A673 (cell line): ENCODE measurements around the gene SLAMF8. TPM values are rescaled to one million over a fixed set of nuclear protein-coding genes. Genes with fewer than 3 reads are reported as not detected.

ENCODE experiments used
- BruUV-seq: library from RNA; stranded (reverse); fragments of 400-500 nt; replicated peaks from 2 replicates; lab custom pipeline; 2021; lab: Mats Ljungman, UMichigan
- CTCF ChIA-PET: fragments of 300-600 bp; sonication (Branson Sonifier 250); formaldehyde crosslinking; loops from one replicate; lab custom pipeline; 2022; ENCODE audit warnings: antibody characterized with exemption; lab: Charles Lee
- POLR2A ChIA-PET: fragments of 300-600 bp; sonication (Branson Sonifier 250); formaldehyde crosslinking; loops from one replicate; lab custom pipeline; 2022; ENCODE audit warnings: antibody characterized with exemption; ENCODE audit not compliant: low non-redundant PET; lab: Charles Lee
- DNase-seq: peaks from one replicate; pipeline ENCODE4 v3.0.0-alpha.2; 2015; ENCODE audit warnings: low spot score
- H3K27ac ChIP-seq: fragments of 200-600 bp; sonication (generic); 2 replicates; pipeline ENCODE4 v1.5.1; 2016; ENCODE audit warnings: mixed run types, low read depth, mild to moderate bottlenecking, mixed read lengths, antibody characterized with exemption, low read length; ENCODE audit not compliant: poor library complexity, severe bottlenecking
- H3K27me3 ChIP-seq: fragments of 200-600 bp; sonication (generic); replicated peaks from 2 replicates; pipeline ENCODE4 v1.6.1; 2017; ENCODE audit warnings: mixed run types, low read depth, mild to moderate bottlenecking, mixed read lengths, antibody characterized with exemption, low read length; ENCODE audit not compliant: insufficient read depth, poor library complexity
- H3K36me3 ChIP-seq: fragments of 200-600 bp; sonication (generic); 2 replicates; pipeline ENCODE4 v1.6.1; 2016; ENCODE audit warnings: mixed run types, mild to moderate bottlenecking, mixed read lengths, antibody characterized with exemption, low read length; ENCODE audit not compliant: insufficient read depth, poor library complexity, severe bottlenecking
- H3K4me1 ChIP-seq: fragments of 200-600 bp; sonication (generic); 2 replicates; pipeline ENCODE4 v1.6.1; 2017; ENCODE audit warnings: mixed run types, mild to moderate bottlenecking, mixed read lengths, antibody characterized with exemption, low read length; ENCODE audit not compliant: insufficient read depth, poor library complexity, severe bottlenecking
- H3K4me3 ChIP-seq: fragments of 200-600 bp; sonication (generic); 2 replicates; pipeline ENCODE4 v1.5.1; 2016; ENCODE audit warnings: low read depth, mixed run types, mild to moderate bottlenecking, mixed read lengths, low read length; ENCODE audit not compliant: poor library complexity, severe bottlenecking
- H3K9me3 ChIP-seq: fragments of 200-600 bp; sonication (generic); 2 replicates; pipeline ENCODE4 v1.6.1; 2016; ENCODE audit warnings: mixed run types, low read depth, mild to moderate bottlenecking, mixed read lengths, antibody characterized with exemption, low read length; ENCODE audit not compliant: poor library complexity, severe bottlenecking
- EZH2 ChIP-seq: fragments of 200-600 bp; sonication (generic); IDR thresholded peaks from 2 replicates; pipeline ENCODE4 v1.6.1; 2017; ENCODE audit warnings: borderline replicate concordance, low read depth, mild to moderate bottlenecking, mixed read lengths, antibody characterized with exemption, low read length; ENCODE audit not compliant: poor library complexity, severe bottlenecking
- intact Hi-C: fragments of 100-400 bp; cut with micrococcal nuclease; formaldehyde crosslinking; loops from one replicate; pipeline ENCODE4 v1.10.0; 2022; ENCODE audit not compliant: unreplicated experiment
- total RNA-seq: library from RNA; stranded (reverse); gene quantifications from 2 replicates; pipeline ENCODE4 v1.2.3, GENCODE V29; 2021
- TF ChIP-seq, protein P1 (sequence below): fragments of 300-800, 200-600 bp; sonication (generic); conservative IDR thresholded peaks from 2 replicates; pipeline ENCODE4 v1.5.1; 2017; ENCODE audit warnings: low read depth, mild to moderate bottlenecking, antibody characterized with exemption, low read length, moderate library complexity, mixed read lengths

SLAMF8 gene
- total RNA-seq, 1 experiment from 2014 or later, result not detected

DNA sequence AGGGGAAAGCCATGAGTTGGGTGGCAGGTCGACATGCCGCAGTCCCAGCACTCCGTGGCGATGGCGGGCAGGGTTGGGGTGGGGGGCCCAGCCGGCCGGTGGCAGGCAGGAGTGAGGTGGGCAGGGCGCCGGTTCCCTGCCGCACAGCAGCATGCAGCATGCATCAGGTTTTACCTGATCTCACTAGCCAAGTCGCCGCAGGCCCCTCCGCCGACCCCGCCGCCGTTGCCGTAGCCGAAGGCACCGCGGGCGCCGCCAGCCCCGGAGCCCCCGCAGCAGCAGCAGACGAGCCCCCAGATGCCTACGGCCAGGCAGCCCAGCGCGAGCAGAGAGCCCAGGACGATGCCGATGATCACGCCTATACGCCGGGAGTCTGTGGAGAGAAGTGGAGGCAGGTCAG is 29.0 kb downstream of the SLAMF8 start:
- no TSS peak for BruUV-seq
- TF ChIP-seq, protein P1, sequence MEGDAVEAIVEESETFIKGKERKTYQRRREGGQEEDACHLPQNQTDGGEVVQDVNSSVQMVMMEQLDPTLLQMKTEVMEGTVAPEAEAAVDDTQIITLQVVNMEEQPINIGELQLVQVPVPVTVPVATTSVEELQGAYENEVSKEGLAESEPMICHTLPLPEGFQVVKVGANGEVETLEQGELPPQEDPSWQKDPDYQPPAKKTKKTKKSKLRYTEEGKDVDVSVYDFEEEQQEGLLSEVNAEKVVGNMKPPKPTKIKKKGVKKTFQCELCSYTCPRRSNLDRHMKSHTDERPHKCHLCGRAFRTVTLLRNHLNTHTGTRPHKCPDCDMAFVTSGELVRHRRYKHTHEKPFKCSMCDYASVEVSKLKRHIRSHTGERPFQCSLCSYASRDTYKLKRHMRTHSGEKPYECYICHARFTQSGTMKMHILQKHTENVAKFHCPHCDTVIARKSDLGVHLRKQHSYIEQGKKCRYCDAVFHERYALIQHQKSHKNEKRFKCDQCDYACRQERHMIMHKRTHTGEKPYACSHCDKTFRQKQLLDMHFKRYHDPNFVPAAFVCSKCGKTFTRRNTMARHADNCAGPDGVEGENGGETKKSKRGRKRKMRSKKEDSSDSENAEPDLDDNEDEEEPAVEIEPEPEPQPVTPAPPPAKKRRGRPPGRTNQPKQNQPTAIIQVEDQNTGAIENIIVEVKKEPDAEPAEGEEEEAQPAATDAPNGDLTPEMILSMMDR, result no peak
- no peak for TF ChIP-seq EZH2
- POLR2A ChIA-PET, result no interaction called here
- H3K27ac ChIP-seq, result no peak overlapping the region
- H3K27me3 ChIP-seq, result no peaks in the 10 kb centered on the region
- no peaks in the 10 kb centered on the region for H3K36me3 ChIP-seq
- intact Hi-C loops, result no loop called here
- CTCF ChIA-PET, result no interaction called here
- H3K4me3 ChIP-seq, result no peak overlapping the region
- H3K9me3 ChIP-seq, result no peaks in the 10 kb centered on the region
- no peak for DNase-seq
- H3K4me1 ChIP-seq, result peaks cover 9% of the 10 kb centered on the region

DNA sequence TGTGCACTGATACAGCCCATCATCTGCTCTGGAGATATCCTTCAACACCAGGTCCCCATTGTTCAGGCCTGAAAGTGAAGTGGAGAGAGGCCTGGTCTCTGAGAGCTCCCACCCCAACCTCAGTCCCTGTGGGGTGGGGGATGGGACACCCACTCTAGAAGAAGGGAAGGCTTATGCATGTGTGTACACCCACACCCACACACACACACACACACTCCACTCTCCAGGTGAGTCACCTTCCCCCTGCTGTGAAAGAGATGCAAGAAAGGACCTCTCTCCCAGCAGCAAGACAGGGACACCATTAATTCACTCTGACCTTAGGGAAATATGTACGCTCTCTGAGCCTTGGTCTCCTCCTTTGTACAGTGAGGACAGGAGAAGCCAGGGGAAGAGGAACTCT is 29.9 kb downstream of the SLAMF8 start:
- Histone ChIP-seq H3K4me1 (peaks cover 9% of the 10 kb centered on the region), H3K9me3 (no peaks in the 10 kb centered on the region), H3K27ac (no peak overlapping the region), H3K27me3 (no peaks in the 10 kb centered on the region), H3K4me3 (no peak overlapping the region), H3K36me3 (no peaks in the 10 kb centered on the region)
- POLR2A ChIA-PET, result no interaction called here
- BruUV-seq, result no TSS peak
- no peak for TF ChIP-seq EZH2
- TF ChIP-seq, protein P1, result no peak
- no peak for DNase-seq
- intact Hi-C loops, result no loop called here
- CTCF ChIA-PET, result interaction anchor here (0.7 kb wide), 1 partner anchor 585 kb away, joined by 6 read pairs; no protein-coding TSS in a partner anchor

DNA sequence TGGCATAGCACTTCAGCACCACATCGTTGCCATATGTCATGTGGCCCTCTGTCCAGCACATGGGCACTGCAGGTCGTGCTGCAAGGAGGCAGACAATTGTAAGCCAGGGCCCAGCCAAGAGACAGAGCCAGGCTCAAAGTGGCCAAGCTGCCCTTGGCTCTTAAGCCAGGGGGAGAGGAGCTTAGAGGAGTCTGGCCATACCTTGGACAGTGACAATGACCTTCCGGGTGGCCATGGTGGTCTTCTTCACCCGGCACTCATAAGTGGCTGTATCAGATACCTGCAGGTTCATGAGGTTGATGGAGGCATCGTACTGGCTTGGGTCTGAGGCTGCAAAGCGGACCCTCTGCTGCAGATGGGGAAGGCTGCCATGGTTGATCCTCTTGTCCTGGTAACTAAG is 31.2 kb downstream of the SLAMF8 start:
- no peaks in the 10 kb centered on the region for H3K27me3 ChIP-seq
- no peak for DNase-seq
- no peaks in the 10 kb centered on the region for H3K9me3 ChIP-seq
- CTCF ChIA-PET, result no interaction called here
- intact Hi-C loops, result no loop called here
- no TSS peak for BruUV-seq
- H3K4me1 ChIP-seq, result peaks cover 9% of the 10 kb centered on the region
- H3K4me3 ChIP-seq, result no peak overlapping the region
- TF ChIP-seq, protein P1, result no peak
- no peak for TF ChIP-seq EZH2
- no peaks in the 10 kb centered on the region for H3K36me3 ChIP-seq
- POLR2A ChIA-PET, result no interaction called here
- H3K27ac ChIP-seq, result no peak overlapping the region
